HepG2 (cell line): ENCODE data around the gene RPS6KL1. TPM values are rescaled to one million over a fixed set of nuclear protein-coding genes. Genes with fewer than 3 reads are reported as not detected.
A peak's percentile ranks its signal among the peaks of the same experiment; 100 is the strongest.

Source experiments
- AKAP8 ChIP-seq: sonication (generic); formaldehyde crosslinking; IDR thresholded peaks from 2 replicates; pipeline ENCODE4 v1.5.1; 2020; ENCODE audit warnings: mild to moderate bottlenecking, missing genetic modification reagents
- ATF6 ChIP-seq: sonication (generic); formaldehyde crosslinking; conservative IDR thresholded peaks from 2 replicates; pipeline ENCODE4 v1.4.0; 2020; ENCODE audit warnings: missing genetic modification reagents
- CEBPB ChIP-seq: IDR thresholded peaks from 2 replicates; pipeline ENCODE4 v1.6.1; 2011; ENCODE audit warnings: low read depth, low read length, improper control_type of control experiment, borderline replicate concordance
- CHD4 ChIP-seq: fragments of 200-600 bp; sonication (generic); IDR thresholded peaks from 2 replicates; pipeline ENCODE4 v1.7.0; 2017; ENCODE audit warnings: mild to moderate bottlenecking, low read length, borderline replicate concordance
- FLYWCH1 ChIP-seq: sonication (generic); formaldehyde crosslinking; IDR thresholded peaks from 2 replicates; pipeline ENCODE4 v1.8.1; 2023; ENCODE audit warnings: mild to moderate bottlenecking, missing genetic modification reagents
- GPN1 ChIP-seq: sonication (generic); formaldehyde crosslinking; IDR thresholded peaks from 2 replicates; pipeline ENCODE4 v1.5.1; 2020; ENCODE audit warnings: missing genetic modification reagents, borderline replicate concordance
- KDM3A ChIP-seq: IDR thresholded peaks from 2 replicates; pipeline ENCODE4 v1.6.1; 2018; ENCODE audit warnings: low read depth, missing compliant biosample characterization
- KDM5A ChIP-seq: fragments of 200-600 bp; sonication (generic); IDR thresholded peaks from 2 replicates; pipeline ENCODE4 v1.7.0; 2018; ENCODE audit warnings: antibody characterized with exemption, mild to moderate bottlenecking, low read length, borderline replicate concordance
- PRDM4 ChIP-seq: sonication (generic); formaldehyde crosslinking; IDR thresholded peaks from 2 replicates; pipeline ENCODE4 v1.9.0; 2021; ENCODE audit warnings: missing genetic modification reagents, borderline replicate concordance
- TEF ChIP-seq: sonication (generic); formaldehyde crosslinking; IDR thresholded peaks from 2 replicates; pipeline ENCODE4 v1.5.0; 2020; ENCODE audit warnings: missing genetic modification reagents
- ZFP41 ChIP-seq: sonication (generic); formaldehyde crosslinking; IDR thresholded peaks from 2 replicates; pipeline ENCODE4 v1.4.0; 2020; ENCODE audit warnings: mild to moderate bottlenecking, missing genetic modification reagents, borderline replicate concordance
- ZNF263 ChIP-seq: sonication (generic); formaldehyde crosslinking; IDR thresholded peaks from 2 replicates; pipeline ENCODE4 v1.4.0; 2020; ENCODE audit warnings: missing genetic modification reagents
- ZNF343 ChIP-seq: sonication (generic); formaldehyde crosslinking; IDR thresholded peaks from 2 replicates; pipeline ENCODE4 v1.4.0; 2020; ENCODE audit warnings: mild to moderate bottlenecking, missing genetic modification reagents
- ZNF569 ChIP-seq: sonication (generic); formaldehyde crosslinking; IDR thresholded peaks from 2 replicates; pipeline ENCODE4 v1.5.0; 2020; ENCODE audit warnings: mild to moderate bottlenecking, missing genetic modification reagents, moderate library complexity, borderline replicate concordance
- ZNF770 ChIP-seq: sonication (generic); formaldehyde crosslinking; IDR thresholded peaks from 2 replicates; pipeline ENCODE4 v1.5.0; 2020; ENCODE audit warnings: mild to moderate bottlenecking, missing genetic modification reagents
- ZNF773 ChIP-seq: sonication (generic); formaldehyde crosslinking; IDR thresholded peaks from 2 replicates; pipeline ENCODE4 v1.4.0; 2020; ENCODE audit warnings: missing genetic modification reagents, borderline replicate concordance
- ZNF790 ChIP-seq: sonication (generic); formaldehyde crosslinking; IDR thresholded peaks from 2 replicates; pipeline ENCODE4 v1.8.0; 2022; ENCODE audit warnings: missing genetic modification reagents, mild to moderate bottlenecking, borderline replicate concordance
- polyA plus RNA-seq, 8 experiments: library from polyadenylated mRNA; depleted of rRNA in 3 of 8; stranded (reverse) in 7 of 8; unstranded in 1 of 8; fragments of >200 nt; fragmentation: Illumina TruSeq in 4 of 8; extraction: Trizol in 4 of 8; gene quantifications; 2 replicates each; pipeline versions ENCODE4 v1.2.1 to v1.2.3, GENCODE V29; 2011 to 2016; ENCODE audit warnings: low read depth in 4 of 8, missing spikeins in 1 of 8, mixed read lengths in 1 of 8; ENCODE audit not compliant: insufficient read depth in 1 of 8
- total RNA-seq, 5 experiments: library from RNA; depleted of rRNA; stranded (reverse); fragments of >200 nt; fragmentation: Illumina TruSeq; extraction: Trizol; gene quantifications; 2 replicates each; pipeline ENCODE4 v1.2.3, GENCODE V29; 2016; ENCODE audit warnings: low read depth in 1 of 5

Gene RPS6KL1
- total and polyA plus RNA-seq, 2 of the 13 experiments (the other 11 are each of a cell fraction or from before 2014, with no cell fraction given): 6.5 to 11.5 TPM

- no peak for TF ChIP-seq TEF (CRISPR knock-in tag)
- no peak for TF ChIP-seq FLYWCH1 (CRISPR knock-in tag)
- TF ChIP-seq AKAP8 (CRISPR knock-in tag): no peak
- no peak for TF ChIP-seq ZNF773 (CRISPR knock-in tag)
- TF ChIP-seq ZNF343 (CRISPR knock-in tag): no peak
- no peak for TF ChIP-seq KDM5A
- TF ChIP-seq GPN1: no peak
- TF ChIP-seq ZNF263 (CRISPR knock-in tag): no peak
- peak; percentile 77 for TF ChIP-seq CEBPB
- TF ChIP-seq PRDM4: no peak
- no peak for TF ChIP-seq CHD4
- no peak for TF ChIP-seq ZNF790
- no peak for TF ChIP-seq ZFP41 (CRISPR knock-in tag)
- TF ChIP-seq ZNF569 (CRISPR knock-in tag): no peak
- TF ChIP-seq ZNF770 (CRISPR knock-in tag): peak; percentile 97
- no peak for TF ChIP-seq KDM3A (CRISPR knock-in tag)
- TF ChIP-seq ATF6 (CRISPR knock-in tag): no peak
- TF ChIP-seq, all 625 proteins: peak for 4
These were observed 6.2 kb upstream of the RPS6KL1 start (continued) for GRCh38 chr14:74929242-74929641.
